Peyer's patch (tissue), 4 donors: Measurements from ENCODE around the gene CGNL1.

Experiments
- POLR2A ChIP-seq, 2 donors: fragments of 450-650 bp; IDR thresholded peaks; one replicate each; pipeline ENCODE4 v1.5.1; 2017; ENCODE audit warnings: antibody characterized with exemption in 2 of 2, mild to moderate bottlenecking in 2 of 2, moderate library complexity in 2 of 2
- TF ChIP-seq, protein P1 (sequence below), 6 experiments: fragments of 450-650 bp in 4 of 6; fragments of 200-600 bp in 2 of 6; sonication (generic) in 1 of 6; IDR thresholded peaks; one replicate each; pipeline ENCODE4 v1.5.1; 2017 to 2019; ENCODE audit warnings: antibody characterized with exemption in 6 of 6, mild to moderate bottlenecking in 3 of 6, moderate library complexity in 1 of 6

DNA sequence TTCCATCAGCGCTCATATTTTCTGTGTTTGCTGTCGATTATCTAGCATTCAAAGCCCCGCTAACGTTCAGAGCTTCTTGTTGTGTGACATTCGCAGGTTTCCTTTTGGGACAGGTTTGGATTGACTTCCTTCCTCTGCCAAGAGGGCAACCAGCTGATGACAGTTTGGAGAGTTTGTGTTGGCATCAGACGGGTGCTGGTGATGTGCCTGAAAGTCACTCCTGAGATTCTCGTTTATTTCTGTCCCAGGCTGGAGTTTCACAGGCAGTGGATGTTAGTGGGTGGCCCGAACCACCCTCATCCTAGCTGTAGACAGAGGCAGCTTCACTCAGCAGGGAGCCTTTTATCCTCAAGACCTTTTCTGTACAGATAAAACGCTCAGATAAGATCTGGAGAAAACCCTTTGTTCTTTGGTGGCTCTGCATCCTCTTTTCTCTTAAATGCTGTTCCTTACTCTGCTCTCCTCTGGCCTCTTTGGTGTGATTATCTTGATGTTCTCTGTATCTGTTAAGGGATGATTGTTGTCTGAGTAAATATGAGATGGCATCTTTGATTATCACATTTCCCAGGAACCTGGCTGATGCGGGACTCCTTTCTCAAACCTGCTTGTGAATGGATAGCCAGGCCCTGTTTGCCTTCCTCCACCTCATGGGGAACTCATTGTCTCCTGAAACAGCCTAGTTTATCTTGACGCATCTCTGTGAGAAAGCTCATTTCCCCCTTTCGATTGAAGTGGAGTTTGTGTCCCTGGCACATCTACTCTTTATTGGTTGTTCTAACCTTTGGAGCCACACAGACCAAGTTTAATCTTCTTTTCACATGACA is 35.9 kb downstream of the CGNL1 start:
- no peak for TF ChIP-seq POLR2A (IDR thresholded peaks at IDR 0.05)
- TF ChIP-seq, protein P1, sequence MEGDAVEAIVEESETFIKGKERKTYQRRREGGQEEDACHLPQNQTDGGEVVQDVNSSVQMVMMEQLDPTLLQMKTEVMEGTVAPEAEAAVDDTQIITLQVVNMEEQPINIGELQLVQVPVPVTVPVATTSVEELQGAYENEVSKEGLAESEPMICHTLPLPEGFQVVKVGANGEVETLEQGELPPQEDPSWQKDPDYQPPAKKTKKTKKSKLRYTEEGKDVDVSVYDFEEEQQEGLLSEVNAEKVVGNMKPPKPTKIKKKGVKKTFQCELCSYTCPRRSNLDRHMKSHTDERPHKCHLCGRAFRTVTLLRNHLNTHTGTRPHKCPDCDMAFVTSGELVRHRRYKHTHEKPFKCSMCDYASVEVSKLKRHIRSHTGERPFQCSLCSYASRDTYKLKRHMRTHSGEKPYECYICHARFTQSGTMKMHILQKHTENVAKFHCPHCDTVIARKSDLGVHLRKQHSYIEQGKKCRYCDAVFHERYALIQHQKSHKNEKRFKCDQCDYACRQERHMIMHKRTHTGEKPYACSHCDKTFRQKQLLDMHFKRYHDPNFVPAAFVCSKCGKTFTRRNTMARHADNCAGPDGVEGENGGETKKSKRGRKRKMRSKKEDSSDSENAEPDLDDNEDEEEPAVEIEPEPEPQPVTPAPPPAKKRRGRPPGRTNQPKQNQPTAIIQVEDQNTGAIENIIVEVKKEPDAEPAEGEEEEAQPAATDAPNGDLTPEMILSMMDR (IDR thresholded peaks at IDR 0.05) = no peak
